Measurements from ENCODE around the gene ABCB1. TPM values are rescaled to one million over a fixed set of nuclear protein-coding genes. Genes with fewer than 3 reads are reported as not detected.

The ABCB1 gene
- total and polyA plus RNA-seq, 2 of the 13 experiments (the other 11 are each of a cell fraction or from before 2014, with no cell fraction given), result 42.8 to 52.6 TPM

DNA sequence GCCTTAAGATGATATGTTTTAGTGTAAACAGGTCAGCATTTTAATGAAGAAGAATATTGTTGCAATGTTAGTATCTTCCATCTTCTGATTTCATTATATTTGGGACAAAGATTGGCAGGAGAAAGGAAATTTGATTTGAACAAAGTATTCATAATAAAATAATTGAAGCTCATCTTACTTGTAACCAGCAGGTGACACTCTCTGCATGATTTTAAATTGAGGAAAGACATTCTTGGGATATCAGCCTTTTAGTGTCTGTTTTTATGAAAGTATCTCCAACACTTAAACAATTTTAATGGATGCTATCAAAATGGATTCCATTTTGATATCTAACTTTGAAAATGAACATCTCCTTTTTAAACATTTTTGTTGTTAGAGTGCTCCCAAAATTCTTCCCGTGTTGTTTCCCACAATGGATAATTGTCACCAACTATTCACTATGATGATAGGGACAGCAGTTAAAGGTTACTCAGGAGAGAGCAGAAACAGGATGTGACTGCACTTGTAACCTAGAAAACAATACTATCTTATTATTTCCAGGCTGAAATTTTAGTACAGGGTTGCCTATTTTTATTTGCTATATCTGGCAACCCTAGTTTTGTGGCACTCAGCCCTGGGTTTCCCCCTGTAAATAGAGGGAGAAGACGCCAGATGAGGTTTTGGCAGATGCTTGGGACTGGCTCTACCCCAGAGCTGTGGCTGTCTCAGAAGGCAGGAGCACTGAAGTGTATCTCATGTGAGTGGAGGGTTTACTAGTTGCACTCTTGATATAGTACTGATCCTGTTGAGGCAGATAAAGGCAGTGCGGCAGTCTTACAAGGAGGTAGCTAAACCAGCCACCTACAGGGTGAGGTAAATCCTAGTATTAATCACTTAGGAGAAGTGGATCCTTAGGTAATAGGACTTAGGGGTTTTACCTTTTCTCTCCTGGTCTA is 94.2 kb downstream of the ABCB1 start:
- ATAC-seq (no peak), DNase-seq (ENCODE audit: low spot score) (peak; percentile 11), FAIRE-seq (no peak)
- H2AFZ ChIP-seq (ENCODE audit: low read length), result no peak overlapping the region
- ChIA-PET POLR2A (interaction anchor here (0.9 to 2.0 kb wide), 3 partner anchors 31 to 161 kb away, joined by 3 to 15 read pairs (median 3); partner anchors contain the start of gene CROT), CTCF (ENCODE audit: low intra/inter-chr PET ratio, low total read pairs) (interaction anchor here (1.3 kb wide), 1 partner anchor 195 kb away, joined by 7 read pairs; no protein-coding TSS in a partner anchor)
- H3K79me2 ChIP-seq (ENCODE audit: insufficient read depth, low read length), result no peaks in the 10 kb centered on the region
- no TSS peak for BruUV-seq (replicated peaks)
- H3K27ac ChIP-seq (ENCODE audit: extremely low read length, insufficient read depth, low read length), result no peak overlapping the region
- no peak overlapping the region for H3K9ac ChIP-seq (ENCODE audit: insufficient read depth, low read depth, low read length)
- peaks cover 3 to 36% of the 10 kb centered on the region in 2 experiments; a peak in 4 of 5 replicates for H3K36me3 ChIP-seq (replicated peaks in 1 of 2; ENCODE audit: control insufficient read depth in 1 of 2, insufficient read depth in 2 of 2, low read length in 2 of 2)
- in situ Hi-C loops (cut with HindIII; ENCODE audit: extremely low pct_ligation_motif_present, low pct_unique_long_range_greater_than_20kb) (loop anchor here (5.0 kb wide), 1 partner anchor 194 kb away; no protein-coding TSS in a partner anchor), intact Hi-C loops (cut with micrococcal nuclease; ENCODE audit: unreplicated experiment) (loop anchor here (1.0 to 5.0 kb wide), 3 partner anchors 90 to 381 kb away; no protein-coding TSS in a partner anchor)
- no peaks in the 10 kb centered on the region for H3K9me3 ChIP-seq (ENCODE audit: low read length)
- H3K4me3 ChIP-seq (replicated peaks in 1 of 3; ENCODE audit: insufficient read depth in 1 of 3, low read depth in 2 of 3, low read length in 3 of 3), result no peak overlapping the region
- no peaks in the 10 kb centered on the region for H3K27me3 ChIP-seq (ENCODE audit: control insufficient read depth in 1 of 2, insufficient read depth in 2 of 2, low read length in 2 of 2)
- peaks cover 14% of the 10 kb centered on the region for H3K4me1 ChIP-seq (ENCODE audit: insufficient read depth, low read length)
- no peak overlapping the region for H3K4me2 ChIP-seq (ENCODE audit: low read depth, low read length)
- WGBS (ENCODE audit: low lambda C conversion rate), result 97% methylated on average over 3 of the region's 3 CpGs
- no peak for TF ChIP-seq RBM22 (optimal IDR thresholded peaks at IDR 0.05; ENCODE audit: low read length)
- no peak for TF ChIP-seq MLXIP (CRISPR knock-in tag; IDR thresholded peaks at IDR 0.05; ENCODE audit: borderline replicate concordance)
- TF ChIP-seq PTBP1 (IDR thresholded peaks at IDR 0.05; ENCODE audit: low read depth, low read length, poor library complexity, severe bottlenecking), result no peak
- no peak for TF ChIP-seq KAT7 (CRISPR knock-in tag; IDR thresholded peaks at IDR 0.05; ENCODE audit: borderline replicate concordance)
- peak; percentile 34 for TF ChIP-seq CTCF (CRISPR knock-in tag; IDR thresholded peaks at IDR 0.05)
- TF ChIP-seq ZNF564 (CRISPR knock-in tag; IDR thresholded peaks at IDR 0.05), result no peak
- peak; percentile 56 for TF ChIP-seq STAG1 (CRISPR knock-in tag; IDR thresholded peaks at IDR 0.05)
- TF ChIP-seq ZNF850 (CRISPR knock-in tag; conservative IDR thresholded peaks at IDR 0.05), result no peak
- TF ChIP-seq, protein P1, sequence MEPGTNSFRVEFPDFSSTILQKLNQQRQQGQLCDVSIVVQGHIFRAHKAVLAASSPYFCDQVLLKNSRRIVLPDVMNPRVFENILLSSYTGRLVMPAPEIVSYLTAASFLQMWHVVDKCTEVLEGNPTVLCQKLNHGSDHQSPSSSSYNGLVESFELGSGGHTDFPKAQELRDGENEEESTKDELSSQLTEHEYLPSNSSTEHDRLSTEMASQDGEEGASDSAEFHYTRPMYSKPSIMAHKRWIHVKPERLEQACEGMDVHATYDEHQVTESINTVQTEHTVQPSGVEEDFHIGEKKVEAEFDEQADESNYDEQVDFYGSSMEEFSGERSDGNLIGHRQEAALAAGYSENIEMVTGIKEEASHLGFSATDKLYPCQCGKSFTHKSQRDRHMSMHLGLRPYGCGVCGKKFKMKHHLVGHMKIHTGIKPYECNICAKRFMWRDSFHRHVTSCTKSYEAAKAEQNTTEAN (CRISPR knock-in tag; conservative IDR thresholded peaks at IDR 0.05), result no peak
- no peak for TF ChIP-seq IKZF5 (CRISPR knock-in tag; IDR thresholded peaks at IDR 0.05)
- TF ChIP-seq ZNF333 (CRISPR knock-in tag; IDR thresholded peaks at IDR 0.05; ENCODE audit: borderline replicate concordance), result no peak
- TF ChIP-seq HNF4G (IDR thresholded peaks at IDR 0.05; ENCODE audit: borderline replicate concordance, low read depth, low read length), result no peak
- TF ChIP-seq HNF4G (CRISPR knock-in tag; IDR thresholded peaks at IDR 0.05; ENCODE audit: borderline replicate concordance, low read depth), result no peak
- TF ChIP-seq SRSF1 (optimal IDR thresholded peaks at IDR 0.05; ENCODE audit: low read depth, low read length), result no peak
- no peak for TF ChIP-seq NFYB (CRISPR knock-in tag; IDR thresholded peaks at IDR 0.05)
- H4K20me1 ChIP-seq (ENCODE audit: insufficient read depth, low read length), result no peaks in the 10 kb centered on the region
